ENCODE measurements around the gene NFE2L3. TPM values are rescaled to one million over a fixed set of nuclear protein-coding genes. Genes with fewer than 3 reads are reported as not detected.

NFE2L3 gene
- total and polyA plus RNA-seq, 9 of the 15 experiments (the other 6 are each of a cell fraction or from before 2014, with no cell fraction given): 2.9 to 16.9 (median 12.4) TPM

DNA sequence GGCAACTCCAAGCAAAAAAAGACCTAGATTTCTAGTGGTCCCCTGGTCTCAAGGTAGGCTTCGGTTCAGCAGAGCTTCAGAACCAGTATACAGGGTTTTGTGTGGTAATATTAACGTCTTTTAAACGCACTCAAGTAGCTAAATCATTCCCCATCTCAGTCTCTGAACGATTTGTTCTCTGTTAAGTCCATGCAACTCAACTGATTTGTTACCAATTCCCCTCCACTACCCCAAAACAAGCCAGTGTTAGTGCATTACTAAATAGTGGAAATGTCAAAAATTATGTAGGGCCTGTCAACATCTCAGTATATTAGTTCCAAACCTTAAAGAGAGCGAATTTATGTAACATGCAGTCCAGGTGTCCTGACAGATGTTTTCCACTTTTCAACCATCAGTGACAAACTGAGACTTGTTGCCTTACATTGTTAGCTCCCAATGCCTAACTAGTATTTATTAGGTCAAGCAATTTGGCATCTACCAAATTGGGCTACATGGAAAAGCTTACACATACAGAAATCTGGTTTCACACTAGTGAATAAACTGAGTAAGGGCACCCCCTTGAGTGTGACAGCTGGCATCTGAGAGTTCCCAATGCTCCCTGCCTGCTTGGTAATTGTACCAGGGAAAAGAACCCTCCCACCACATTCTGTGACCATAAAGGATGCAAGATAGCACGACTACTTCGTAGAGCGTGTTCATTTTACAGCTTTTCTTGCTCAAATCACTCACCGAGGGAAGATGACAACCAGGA lies 36.4 kb downstream of the NFE2L3 start (continued):
- TF ChIP-seq, protein P1, sequence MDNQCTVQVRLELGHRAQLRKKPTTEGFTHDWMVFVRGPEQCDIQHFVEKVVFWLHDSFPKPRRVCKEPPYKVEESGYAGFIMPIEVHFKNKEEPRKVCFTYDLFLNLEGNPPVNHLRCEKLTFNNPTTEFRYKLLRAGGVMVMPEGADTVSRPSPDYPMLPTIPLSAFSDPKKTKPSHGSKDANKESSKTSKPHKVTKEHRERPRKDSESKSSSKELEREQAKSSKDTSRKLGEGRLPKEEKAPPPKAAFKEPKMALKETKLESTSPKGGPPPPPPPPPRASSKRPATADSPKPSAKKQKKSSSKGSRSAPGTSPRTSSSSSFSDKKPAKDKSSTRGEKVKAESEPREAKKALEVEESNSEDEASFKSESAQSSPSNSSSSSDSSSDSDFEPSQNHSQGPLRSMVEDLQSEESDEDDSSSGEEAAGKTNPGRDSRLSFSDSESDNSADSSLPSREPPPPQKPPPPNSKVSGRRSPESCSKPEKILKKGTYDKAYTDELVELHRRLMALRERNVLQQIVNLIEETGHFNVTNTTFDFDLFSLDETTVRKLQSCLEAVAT (IDR thresholded peaks at IDR 0.05): 0 out of 4 replicates have a peak, but pooled peaks of 1 of the 2 experiments have one; percentile 6
- no peak for TF ChIP-seq DDX20 (tag; IDR thresholded peaks at IDR 0.05; ENCODE audit: low read depth)
- TF ChIP-seq, protein P2, sequence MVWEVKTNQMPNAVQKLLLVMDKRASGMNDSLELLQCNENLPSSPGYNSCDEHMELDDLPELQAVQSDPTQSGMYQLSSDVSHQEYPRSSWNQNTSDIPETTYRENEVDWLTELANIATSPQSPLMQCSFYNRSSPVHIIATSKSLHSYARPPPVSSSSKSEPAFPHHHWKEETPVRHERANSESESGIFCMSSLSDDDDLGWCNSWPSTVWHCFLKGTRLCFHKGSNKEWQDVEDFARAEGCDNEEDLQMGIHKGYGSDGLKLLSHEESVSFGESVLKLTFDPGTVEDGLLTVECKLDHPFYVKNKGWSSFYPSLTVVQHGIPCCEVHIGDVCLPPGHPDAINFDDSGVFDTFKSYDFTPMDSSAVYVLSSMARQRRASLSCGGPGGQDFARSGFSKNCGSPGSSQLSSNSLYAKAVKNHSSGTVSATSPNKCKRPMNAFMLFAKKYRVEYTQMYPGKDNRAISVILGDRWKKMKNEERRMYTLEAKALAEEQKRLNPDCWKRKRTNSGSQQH (CRISPR knock-in tag; IDR thresholded peaks at IDR 0.05): peak; percentile 85
- no peak for TF ChIP-seq CEBPG (CRISPR knock-in tag; IDR thresholded peaks at IDR 0.05)
- no peak; a peak in 1 of 4 replicates for TF ChIP-seq CEBPG (tag; conservative IDR thresholded peaks at IDR 0.05 in 1 of 2, IDR thresholded peaks at IDR 0.05 in 1 of 2)
- TF ChIP-seq ARID1B (IDR thresholded peaks at IDR 0.05): no peak
